GM04503 (cell line): ENCODE measurements around the gene FOXL1.

Source experiments
- DNase-seq: peaks from one replicate; pipeline ENCODE4 v3.0.0-alpha.2; 2012; ENCODE audit warnings: low read depth

The FOXL1 gene

GRCh38 chr16:86578061-86578599 lies at the start of gene FOXL1:
Gene FOXL1 (plus strand): TSS chr16:86578549. CDS start chr16:86578724, 175 bp downstream.
- no peak for DNase-seq

- no peak for DNase-seq
Measured at GRCh38 chr16:86529160-86529559, 49.2 kb upstream of the FOXL1 start.

GRCh38 chr16:86530251-86531190 lies 47.8 kb upstream of the FOXL1 start:
- DNase-seq, result no peak

- DNase-seq, result no peak
Measured at GRCh38 chr16:86531191-86531545, 47.2 kb upstream of the FOXL1 start.

GRCh38 chr16:86531641-86532525 lies 46.5 kb upstream of the FOXL1 start:
- no peak for DNase-seq

- DNase-seq, result no peak
Measured at GRCh38 chr16:86532526-86532815, 45.9 kb upstream of the FOXL1 start.

- no peak for DNase-seq
Measured at GRCh38 chr16:86533076-86533475, 45.3 kb upstream of the FOXL1 start.

- DNase-seq, result no peak
Measured at GRCh38 chr16:86533767-86534351, 44.5 kb upstream of the FOXL1 start.

GRCh38 chr16:86534779-86535615 lies 43.4 kb upstream of the FOXL1 start:
- no peak for DNase-seq

GRCh38 chr16:86536621-86537020 lies 41.7 kb upstream of the FOXL1 start:
- DNase-seq, result no peak

- DNase-seq, result no peak
Measured at GRCh38 chr16:86537486-86537885, 40.9 kb upstream of the FOXL1 start.

GRCh38 chr16:86538196-86538780 lies 40.1 kb upstream of the FOXL1 start:
- no peak for DNase-seq

GRCh38 chr16:86540894-86541293 lies 37.5 kb upstream of the FOXL1 start:
- DNase-seq, result no peak

GRCh38 chr16:86541560-86541959 lies 36.8 kb upstream of the FOXL1 start:
- DNase-seq, result no peak

- DNase-seq, result no peak
Measured at GRCh38 chr16:86542756-86543750, 35.3 kb upstream of the FOXL1 start.

- DNase-seq, result no peak
Measured at GRCh38 chr16:86545481-86545880, 32.9 kb upstream of the FOXL1 start.

GRCh38 chr16:86545954-86546637 lies 32.3 kb upstream of the FOXL1 start:
- no peak for DNase-seq

GRCh38 chr16:86546638-86547013 lies 31.7 kb upstream of the FOXL1 start:
- no peak for DNase-seq

GRCh38 chr16:86547286-86547685 lies 31.1 kb upstream of the FOXL1 start:
- DNase-seq, result no peak
